Omental fat pad (tissue), 4 donors: ENCODE measurements around the gene IL11RA. TPM values are rescaled to one million over a fixed set of nuclear protein-coding genes. Genes with fewer than 3 reads are reported as not detected.
A peak's percentile ranks its signal among the peaks of the same experiment; 100 is the strongest.

Experiments used
- ATAC-seq: fragments of 150-250 bp; one replicate; pipeline ENCODE4 v1.9.1; 2016; ENCODE audit warnings: mild to moderate bottlenecking, moderate library complexity; ENCODE audit not compliant: low FRiP score
- DNase-seq: peaks from one replicate; pipeline ENCODE4 v3.0.0-alpha.2; 2019; ENCODE audit warnings: low spot score
- CTCF ChIP-seq, 3 donors: fragments of 450-650 bp; IDR thresholded peaks; one replicate each; pipeline ENCODE4 v1.5.1; 2016 to 2017; ENCODE audit warnings: antibody characterized with exemption in 3 of 3, mild to moderate bottlenecking in 3 of 3, moderate library complexity in 2 of 3
- total RNA-seq, 4 donors: library from RNA; depleted of rRNA; stranded (reverse); fragments of >200 nt; gene quantifications; one replicate each; pipeline ENCODE4 v1.1.0, GENCODE V29; 2016

The IL11RA gene
- total RNA-seq, 4 donors from 2014 or later = 13.3 to 49.3 (median 23.1) TPM

GRCh38 chr9:34623374-34624235 lies 28.4 kb upstream of the IL11RA start:
- DNase-seq (no peak), ATAC-seq (no peak)
- no peak for TF ChIP-seq CTCF (IDR thresholded peaks at IDR 0.05)

GRCh38 chr9:34624475-34625185 lies 27.4 kb upstream of the IL11RA start:
- DNase-seq = no peak
- TF ChIP-seq CTCF (IDR thresholded peaks at IDR 0.05) = no peak
- ATAC-seq = no peak

- ATAC-seq (no peak), DNase-seq (no peak)
- TF ChIP-seq CTCF (IDR thresholded peaks at IDR 0.05) = no peak
Observed at GRCh38 chr9:34625186-34625486, 26.8 kb upstream of the IL11RA start.

- TF ChIP-seq CTCF (IDR thresholded peaks at IDR 0.05) = no peak
- DNase-seq = no peak
- no peak for ATAC-seq
Observed at GRCh38 chr9:34627716-34628655, 24.0 kb upstream of the IL11RA start.

- peak; percentile 59 for ATAC-seq
- no peak for DNase-seq
- TF ChIP-seq CTCF (IDR thresholded peaks at IDR 0.05) = no peak
Observed at GRCh38 chr9:34628656-34629490, 23.1 kb upstream of the IL11RA start, which contains the start of gene ARID3C. Gene ARID3C (minus strand): TSS chr9:34629066. CDS start chr9:34628014, 1,052 bp downstream.

- ATAC-seq (no peak), DNase-seq (no peak)
- TF ChIP-seq CTCF (IDR thresholded peaks at IDR 0.05) = no peak
Observed at GRCh38 chr9:34629491-34629808, 22.5 kb upstream of the IL11RA start.
